ENCODE measurements around the gene ATP6V0E1.

- TF ChIP-seq RAD21 (IDR thresholded peaks at IDR 0.05; ENCODE audit: low read depth) (no peak), EGR1 (IDR thresholded peaks at IDR 0.05) (no peak), CREB1 (IDR thresholded peaks at IDR 0.05; ENCODE audit: low read depth) (no peak), MAX (IDR thresholded peaks at IDR 0.05) (no peak), EP300 (IDR thresholded peaks at IDR 0.05; ENCODE audit: borderline replicate concordance) (no peak), ZBTB7A (IDR thresholded peaks at IDR 0.05; ENCODE audit: low read depth) (no peak), NFIC (IDR thresholded peaks at IDR 0.05) (peak; percentile 78), FOXM1 (IDR thresholded peaks at IDR 0.05; ENCODE audit: borderline replicate concordance, low read depth) (no peak)
- TF ChIP-seq, protein P1, sequence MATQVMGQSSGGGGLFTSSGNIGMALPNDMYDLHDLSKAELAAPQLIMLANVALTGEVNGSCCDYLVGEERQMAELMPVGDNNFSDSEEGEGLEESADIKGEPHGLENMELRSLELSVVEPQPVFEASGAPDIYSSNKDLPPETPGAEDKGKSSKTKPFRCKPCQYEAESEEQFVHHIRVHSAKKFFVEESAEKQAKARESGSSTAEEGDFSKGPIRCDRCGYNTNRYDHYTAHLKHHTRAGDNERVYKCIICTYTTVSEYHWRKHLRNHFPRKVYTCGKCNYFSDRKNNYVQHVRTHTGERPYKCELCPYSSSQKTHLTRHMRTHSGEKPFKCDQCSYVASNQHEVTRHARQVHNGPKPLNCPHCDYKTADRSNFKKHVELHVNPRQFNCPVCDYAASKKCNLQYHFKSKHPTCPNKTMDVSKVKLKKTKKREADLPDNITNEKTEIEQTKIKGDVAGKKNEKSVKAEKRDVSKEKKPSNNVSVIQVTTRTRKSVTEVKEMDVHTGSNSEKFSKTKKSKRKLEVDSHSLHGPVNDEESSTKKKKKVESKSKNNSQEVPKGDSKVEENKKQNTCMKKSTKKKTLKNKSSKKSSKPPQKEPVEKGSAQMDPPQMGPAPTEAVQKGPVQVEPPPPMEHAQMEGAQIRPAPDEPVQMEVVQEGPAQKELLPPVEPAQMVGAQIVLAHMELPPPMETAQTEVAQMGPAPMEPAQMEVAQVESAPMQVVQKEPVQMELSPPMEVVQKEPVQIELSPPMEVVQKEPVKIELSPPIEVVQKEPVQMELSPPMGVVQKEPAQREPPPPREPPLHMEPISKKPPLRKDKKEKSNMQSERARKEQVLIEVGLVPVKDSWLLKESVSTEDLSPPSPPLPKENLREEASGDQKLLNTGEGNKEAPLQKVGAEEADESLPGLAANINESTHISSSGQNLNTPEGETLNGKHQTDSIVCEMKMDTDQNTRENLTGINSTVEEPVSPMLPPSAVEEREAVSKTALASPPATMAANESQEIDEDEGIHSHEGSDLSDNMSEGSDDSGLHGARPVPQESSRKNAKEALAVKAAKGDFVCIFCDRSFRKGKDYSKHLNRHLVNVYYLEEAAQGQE (IDR thresholded peaks at IDR 0.05; ENCODE audit: low read depth): no peak
Observed at GRCh38 chr5:172941067-172941516, 42.5 kb upstream of the ATP6V0E1 start.
